NOMO-1 (cell line): ENCODE results near the gene ROBO4.

Source experiments
- DNase-seq, 2 experiments: peaks; one replicate each; lab custom pipeline; 2025; ENCODE audit not compliant: unreplicated experiment in 2 of 2; lab: John Stamatoyannopoulos, UW

Gene ROBO4

GRCh38 chr11:124875401-124875800 lies 22.3 kb downstream of the ROBO4 start:
- DNase-seq = no peak

DNA sequence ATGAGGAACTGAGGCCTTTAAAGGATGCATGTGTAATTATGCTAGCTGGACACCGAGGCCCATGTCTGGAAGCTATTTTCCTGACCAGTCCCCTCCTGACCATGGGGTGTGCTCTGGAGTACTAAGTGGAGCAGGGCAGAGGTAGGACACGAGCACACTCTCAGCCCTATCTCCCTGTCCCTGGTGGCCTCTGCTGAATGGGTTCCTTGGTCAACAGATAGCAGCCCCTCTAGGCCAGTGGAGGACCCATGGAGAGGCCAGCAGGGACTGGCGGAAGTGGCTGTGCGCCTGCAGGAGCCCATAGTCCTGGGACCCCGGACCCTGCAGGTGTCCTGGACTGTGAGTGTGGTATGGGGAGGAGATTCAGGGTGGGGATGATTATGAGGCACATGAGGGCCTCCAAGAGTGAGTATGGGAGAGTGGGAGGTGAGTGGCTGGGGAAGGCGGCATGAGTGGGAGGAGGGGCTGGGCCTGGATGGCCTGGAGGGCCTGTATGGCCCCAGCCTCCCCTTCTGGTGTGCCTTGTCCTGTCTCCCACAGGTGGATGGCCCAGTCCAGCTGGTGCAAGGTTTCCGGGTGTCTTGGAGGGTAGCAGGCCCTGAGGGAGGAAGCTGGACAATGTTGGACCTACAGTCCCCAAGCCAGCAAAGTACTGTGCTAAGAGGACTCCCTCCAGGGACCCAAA lies 23.0 kb downstream of the ROBO4 start:
- DNase-seq = no peak

DNA sequence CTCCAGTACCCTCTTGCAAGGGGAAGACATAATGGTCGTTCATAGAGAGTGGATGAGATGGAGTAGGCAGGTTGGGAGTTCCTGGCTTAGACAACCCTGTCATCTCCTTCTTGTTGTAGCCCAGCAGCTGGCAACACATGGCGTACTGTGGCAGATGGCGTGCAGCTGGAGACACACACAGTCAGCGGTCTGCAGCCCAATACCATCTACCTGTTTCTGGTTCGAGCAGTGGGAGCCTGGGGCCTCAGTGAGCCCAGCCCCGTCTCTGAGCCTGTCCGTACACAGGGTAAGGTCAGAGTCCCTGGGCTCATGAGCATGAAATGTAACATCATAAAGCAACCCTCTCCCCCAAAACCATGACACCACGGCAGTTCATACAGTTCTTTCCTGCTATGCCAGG lies 23.7 kb downstream of the ROBO4 start:
- no peak for DNase-seq

- no peak for DNase-seq
These were observed 24.9 kb downstream of the ROBO4 start for GRCh38 chr11:124872741-124873140.

DNA sequence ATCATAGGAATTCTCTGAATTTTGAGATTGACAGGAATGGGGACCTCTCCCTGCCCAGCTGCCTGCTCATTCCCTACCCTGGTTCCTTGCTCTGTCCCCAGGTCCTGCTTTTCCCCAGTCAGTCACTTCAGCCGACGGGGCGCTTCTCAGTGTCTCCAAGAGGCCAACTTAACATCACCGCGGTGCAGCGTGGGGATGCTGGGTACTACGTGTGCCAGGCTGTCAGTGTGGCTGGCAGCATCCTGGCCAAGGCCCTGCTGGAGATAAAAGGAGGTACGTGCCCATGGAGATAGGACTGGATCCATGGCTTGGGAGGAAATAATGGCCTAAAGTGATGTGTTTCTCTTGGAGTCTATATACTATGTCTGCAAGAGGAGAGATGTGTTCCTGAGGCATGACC lies 25.4 kb downstream of the ROBO4 start:
- DNase-seq = no peak

- DNase-seq = no peak
These were observed 27.2 kb downstream of the ROBO4 start for GRCh38 chr11:124870430-124870829.

- no peak for DNase-seq
These were observed 27.7 kb downstream of the ROBO4 start for GRCh38 chr11:124869856-124870387.

- no peak for DNase-seq
These were observed 28.3 kb downstream of the ROBO4 start for GRCh38 chr11:124869331-124869730.

GRCh38 chr11:124868331-124869274 lies 29.1 kb downstream of the ROBO4 start:
- no peak for DNase-seq

GRCh38 chr11:124867700-124868099 lies 30.0 kb downstream of the ROBO4 start:
- DNase-seq = peak in 1 of 2 experiments; percentile 18

GRCh38 chr11:124865902-124866851 lies 31.5 kb downstream of the ROBO4 start:
- DNase-seq = peak; percentile 30 to 56

DNA sequence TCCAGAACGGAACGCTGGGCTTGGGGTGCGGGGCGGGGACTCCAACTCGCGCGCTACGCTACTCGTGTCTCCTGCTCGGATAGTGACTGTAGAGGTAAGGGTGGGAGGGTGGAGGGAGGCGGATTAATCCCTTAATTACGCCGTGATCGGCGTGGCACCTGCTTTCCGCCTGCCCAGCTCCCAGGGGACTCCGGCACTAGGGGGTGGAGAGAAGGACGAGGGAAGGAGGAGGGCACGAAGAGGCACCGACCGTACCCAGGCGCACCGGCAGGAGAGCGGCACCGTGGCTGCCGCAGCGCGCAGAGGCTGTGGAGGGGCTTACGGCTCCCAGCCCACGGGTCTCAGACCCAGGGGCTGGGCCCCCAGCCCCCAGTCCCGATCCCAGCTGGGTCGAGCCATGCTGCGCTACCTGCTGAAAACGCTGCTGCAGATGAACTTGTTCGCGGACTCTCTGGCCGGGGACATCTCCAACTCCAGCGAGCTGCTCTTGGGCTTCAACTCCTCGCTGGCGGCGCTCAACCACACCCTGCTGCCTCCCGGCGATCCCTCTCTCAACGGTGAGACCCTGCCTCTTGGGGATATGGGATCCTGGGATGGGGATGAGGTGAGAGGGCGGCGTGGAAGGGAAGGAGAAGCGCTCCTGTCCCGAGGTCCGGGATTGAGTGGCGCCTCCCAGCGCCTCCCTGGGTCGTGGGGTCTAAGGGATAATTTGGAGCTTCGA lies 32.3 kb downstream of the ROBO4 start, which contains the start of gene ROBO3:
ROBO3 (plus strand) TSS at position 252 of the 721 bp plus-strand sequence; CDS start at position 398, 146 bp downstream.
- DNase-seq = no peak

DNA sequence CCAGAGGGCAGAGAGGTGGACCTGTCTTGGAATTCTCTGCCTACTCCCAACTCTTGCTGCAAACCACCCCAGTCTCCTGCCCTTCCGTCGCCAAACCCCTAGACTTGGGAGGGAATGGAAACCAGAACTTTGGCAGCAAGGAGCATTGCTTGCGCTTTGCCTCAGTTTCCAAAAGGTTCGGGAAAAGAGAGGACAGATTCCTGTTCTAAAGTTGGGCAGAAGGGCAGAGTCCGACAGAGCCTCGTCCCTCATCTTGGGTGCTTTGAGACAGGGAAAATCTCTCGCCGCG lies 32.8 kb downstream of the ROBO4 start:
- no peak for DNase-seq

GRCh38 chr11:124864176-124864891 lies 33.3 kb downstream of the ROBO4 start:
- DNase-seq = no peak

GRCh38 chr11:124863826-124864165 lies 33.9 kb downstream of the ROBO4 start:
- DNase-seq = no peak

DNA sequence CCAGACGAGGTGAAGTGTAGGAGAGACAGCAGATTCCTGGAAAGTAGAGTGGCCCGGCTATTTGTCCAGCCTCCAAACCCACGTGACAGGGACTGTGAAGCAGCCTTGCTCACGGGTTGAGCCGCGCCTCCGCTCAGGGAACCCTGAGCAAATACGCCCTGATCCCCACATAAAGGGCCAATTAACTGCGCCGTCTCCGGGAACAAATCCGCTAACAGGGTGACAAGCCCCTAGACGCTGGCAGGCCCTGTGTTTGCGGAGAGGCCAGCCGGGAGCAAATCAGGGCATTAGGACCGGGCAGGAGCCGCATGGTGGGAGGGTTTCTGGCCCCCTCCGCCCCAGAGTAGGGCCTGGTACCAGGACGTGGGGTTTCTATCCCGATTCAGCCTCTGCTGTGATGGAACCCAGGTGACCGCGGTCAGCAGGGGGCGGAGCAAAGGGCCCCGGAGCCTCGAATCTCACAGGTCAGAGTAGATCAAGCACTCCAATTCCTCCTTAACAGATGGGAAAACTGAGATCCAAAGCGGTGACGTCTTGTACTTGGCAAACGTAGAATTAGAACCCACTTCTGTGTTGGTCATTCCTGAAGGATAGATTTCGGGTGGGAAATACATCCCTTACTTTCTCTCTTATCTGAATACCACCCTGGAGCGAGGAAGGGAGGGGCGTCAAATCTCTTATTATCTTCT lies 34.4 kb downstream of the ROBO4 start:
- DNase-seq = no peak

- no peak for DNase-seq
These were observed 36.0 kb downstream of the ROBO4 start for GRCh38 chr11:124861670-124862069.

DNA sequence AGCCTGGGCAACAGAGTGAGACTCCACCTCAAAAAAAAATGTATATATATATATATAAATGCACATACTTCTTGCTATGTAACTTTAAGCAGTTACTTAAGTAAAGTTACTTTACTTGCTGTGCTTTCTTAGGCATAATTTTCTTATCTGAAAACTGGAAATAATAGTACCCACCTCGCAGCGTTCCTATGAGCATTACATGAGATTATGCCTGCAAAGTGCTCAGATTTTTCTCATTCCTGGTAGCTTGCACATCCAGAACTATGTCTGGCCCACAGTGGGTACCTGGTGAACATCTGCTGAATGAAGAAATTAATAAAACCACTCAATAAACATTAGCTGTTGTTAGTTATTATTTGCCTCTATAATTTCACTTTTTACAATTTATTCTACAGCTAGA lies 38.5 kb downstream of the ROBO4 start:
- no peak for DNase-seq
